ENCODE measurements around the gene PPP1R3F. TPM values are rescaled to one million over a fixed set of nuclear protein-coding genes. Genes with fewer than 3 reads are reported as not detected.

The PPP1R3F gene
- total RNA-seq, 1 experiment from 2014 or later, result 1.6 TPM

DNA sequence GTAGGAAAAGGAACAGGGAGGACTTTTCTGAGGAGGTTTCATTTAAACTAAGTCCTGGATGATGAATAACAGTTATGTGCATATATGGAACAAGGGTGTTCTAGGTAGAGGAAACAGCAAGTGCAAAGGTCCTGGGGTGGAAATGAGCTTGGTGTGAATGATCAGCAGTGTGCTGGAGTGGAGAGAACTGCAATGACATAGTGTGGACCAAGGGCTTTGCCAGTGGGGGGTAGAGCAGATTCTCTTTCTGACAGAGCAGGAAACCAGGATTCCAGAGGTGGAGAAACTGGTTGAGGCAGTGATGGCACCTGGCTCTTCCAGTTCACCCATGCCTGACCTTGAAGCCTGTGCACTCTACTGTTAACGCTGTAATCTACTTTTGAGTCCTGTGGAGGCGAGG, 1.7 kb downstream of the PPP1R3F start:
- TF ChIP-seq EGR1 (IDR thresholded peaks at IDR 0.05; ENCODE audit: low read depth) (no peak), REST (IDR thresholded peaks at IDR 0.05; ENCODE audit: low read depth) (no peak)
- no peak overlapping the region for H3K27ac ChIP-seq (ENCODE audit: low read depth, low read length)
- no peaks in the 10 kb centered on the region for H3K9me3 ChIP-seq (ENCODE audit: control insufficient read depth in 1 of 2, insufficient read depth in 1 of 2, low read depth in 1 of 2, low read length in 2 of 2)
- no peaks in the 10 kb centered on the region for H3K36me3 ChIP-seq (ENCODE audit: control insufficient read depth in 1 of 2, insufficient read depth in 2 of 2, low read length in 2 of 2)
- RAD21 ChIA-PET (ENCODE audit: low non-redundant PET in 1 of 2, low total read pairs in 2 of 2, uncharacterized antibody in 2 of 2, unreplicated experiment in 2 of 2), result no interaction called here
- no peak overlapping the region for H3K4me3 ChIP-seq (replicated peaks in 1 of 2; ENCODE audit: low read depth in 1 of 2, low read length in 2 of 2)
- H4K20me1 ChIP-seq (ENCODE audit: insufficient read depth), result no peaks in the 10 kb centered on the region
- H3K79me2 ChIP-seq (ENCODE audit: insufficient read depth, low read length), result peaks cover 3% of the 10 kb centered on the region; the same call in 1 of the 2 replicates
- POLR2A ChIA-PET, result no interaction called here
- CTCF ChIA-PET, result no interaction called here
- ATAC-seq, result no peak
- H3K4me2 ChIP-seq (ENCODE audit: low read length), result peak overlapping the region; percentile 79
- no peak overlapping the region for H2AFZ ChIP-seq (ENCODE audit: low read depth, low read length, poor library complexity, severe bottlenecking)
- intact Hi-C loops (cut with micrococcal nuclease), result no loop called here
- H3K9ac ChIP-seq (ENCODE audit: low read length), result no peak overlapping the region
- no peaks in the 10 kb centered on the region for H3K9me2 ChIP-seq (ENCODE audit: insufficient read depth)
- H3K4me1 ChIP-seq (ENCODE audit: control insufficient read depth in 1 of 2, insufficient read depth in 2 of 2, low read length in 2 of 2), result peaks cover 8 to 24% of the 10 kb centered on the region in 2 experiments
- BruUV-seq (replicated peaks), result TSS peak; percentile 73
- DNase-seq (ENCODE audit: low read depth, low spot score), result no peak
- no peaks in the 10 kb centered on the region for H3K27me3 ChIP-seq (ENCODE audit: insufficient read depth, low read length)

DNA sequence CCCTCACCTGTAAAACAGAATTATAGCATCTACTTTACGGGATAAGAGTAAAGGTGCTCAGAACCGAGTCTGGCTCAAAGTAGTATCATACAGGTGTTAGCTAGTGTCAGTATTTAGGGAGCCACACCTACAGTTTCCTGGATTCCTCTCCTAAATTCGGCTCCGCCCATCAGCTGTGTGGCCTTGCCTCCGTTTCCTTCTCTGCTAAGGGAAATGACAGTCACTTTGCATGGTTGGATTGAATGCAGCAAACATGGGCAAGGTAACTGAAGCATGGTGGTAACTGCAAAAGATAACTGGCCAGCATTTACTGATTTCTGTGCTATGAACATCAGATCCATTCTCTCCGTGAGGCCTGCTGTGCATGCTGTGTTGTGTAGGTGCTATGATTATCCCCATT, 2.8 kb downstream of the PPP1R3F start:
- Histone ChIP-seq H3K79me2 (ENCODE audit: insufficient read depth, low read length) (peaks cover 3% of the 10 kb centered on the region; the same call in 1 of the 2 replicates), H3K4me2 (ENCODE audit: low read length) (no peak overlapping the region), H4K20me1 (ENCODE audit: insufficient read depth) (no peaks in the 10 kb centered on the region), H3K4me1 (ENCODE audit: control insufficient read depth in 1 of 2, insufficient read depth in 2 of 2, low read length in 2 of 2) (peaks cover 8 to 24% of the 10 kb centered on the region in 2 experiments), H3K9me3 (ENCODE audit: control insufficient read depth in 1 of 2, insufficient read depth in 1 of 2, low read depth in 1 of 2, low read length in 2 of 2) (no peaks in the 10 kb centered on the region), H3K36me3 (ENCODE audit: control insufficient read depth in 1 of 2, insufficient read depth in 2 of 2, low read length in 2 of 2) (no peaks in the 10 kb centered on the region), H3K27ac (ENCODE audit: low read depth, low read length) (no peak overlapping the region), H3K9me2 (ENCODE audit: insufficient read depth) (no peaks in the 10 kb centered on the region), H3K27me3 (ENCODE audit: insufficient read depth, low read length) (no peaks in the 10 kb centered on the region), H3K9ac (ENCODE audit: low read length) (no peak overlapping the region), H3K4me3 (replicated peaks in 1 of 2; ENCODE audit: low read depth in 1 of 2, low read length in 2 of 2) (no peak overlapping the region), H2AFZ (ENCODE audit: low read depth, low read length, poor library complexity, severe bottlenecking) (no peak overlapping the region)
- DNase-seq (ENCODE audit: low read depth, low spot score) (no peak), ATAC-seq (no peak)
- CTCF ChIA-PET, result no interaction called here
- POLR2A ChIA-PET, result no interaction called here
- intact Hi-C loops (cut with micrococcal nuclease), result no loop called here
- BruUV-seq (replicated peaks), result no TSS peak
- RAD21 ChIA-PET (ENCODE audit: low non-redundant PET in 1 of 2, low total read pairs in 2 of 2, uncharacterized antibody in 2 of 2, unreplicated experiment in 2 of 2), result no interaction called here
- TF ChIP-seq, protein P1, sequence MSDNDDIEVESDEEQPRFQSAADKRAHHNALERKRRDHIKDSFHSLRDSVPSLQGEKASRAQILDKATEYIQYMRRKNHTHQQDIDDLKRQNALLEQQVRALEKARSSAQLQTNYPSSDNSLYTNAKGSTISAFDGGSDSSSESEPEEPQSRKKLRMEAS (IDR thresholded peaks at IDR 0.05), result no peak
- TF ChIP-seq CEBPB (IDR thresholded peaks at IDR 0.05; ENCODE audit: low read depth), result no peak
- no peak for TF ChIP-seq EZH2 (IDR thresholded peaks at IDR 0.05)
- no peak for TF ChIP-seq ELF1 (IDR thresholded peaks at IDR 0.05; ENCODE audit: borderline replicate concordance, low read depth)
- TF ChIP-seq FOSL1 (IDR thresholded peaks at IDR 0.05; ENCODE audit: low read depth), result no peak
- no peak for TF ChIP-seq YY1 (IDR thresholded peaks at IDR 0.05; ENCODE audit: extremely low read depth, insufficient replicate concordance, low read depth, low read length)
- TF ChIP-seq EGR1 (IDR thresholded peaks at IDR 0.05; ENCODE audit: low read depth), result no peak
- TF ChIP-seq EZH2phosphoT487 (IDR thresholded peaks at IDR 0.05; ENCODE audit: borderline replicate concordance), result no peak
- TF ChIP-seq RAD21 (IDR thresholded peaks at IDR 0.05; ENCODE audit: low read depth), result no peak
- TF ChIP-seq REST (IDR thresholded peaks at IDR 0.05; ENCODE audit: low read depth), result no peak

Data from HCT116 (cell line).